K562 (cell line): ENCODE results near the gene OLIG2. TPM values are rescaled to one million over a fixed set of nuclear protein-coding genes. Genes with fewer than 3 reads are reported as not detected.
A peak's percentile ranks its signal among the peaks of the same experiment; 100 is the strongest.

ENCODE experiments used
- ATAC-seq: fragments of 200-7000 bp; cut with Tn5 transposase; 3 replicates; pipeline ENCODE4 v1.9.1; 2020; ENCODE audit warnings: moderate library complexity
- BruUV-seq: library from RNA; stranded (reverse); fragments of 400-500 nt; replicated peaks from 2 replicates; lab custom pipeline; 2021; lab: Mats Ljungman, UMichigan
- CTCF ChIA-PET: fragments of 300-600 bp; formaldehyde crosslinking; extraction: SDS; loops from one replicate; lab custom pipeline; 2021; ENCODE audit warnings: low intra/inter-chr PET ratio; lab: Yijun Ruan, JAX
- POLR2A ChIA-PET: fragments of 300-600, 350-650 bp; sonication (Branson Sonifier 250); formaldehyde crosslinking; extraction: SDS; loops from one replicate; lab custom pipeline; 2021; ENCODE audit warnings: antibody characterized with exemption, inconsistent platforms; lab: Yijun Ruan, JAX
- DNase-seq, 4 experiments: peaks; one replicate each; pipeline versions ENCODE4 v3.0.0 to v3.0.0-alpha.2; 2011 to 2018; ENCODE audit warnings: low spot score in 3 of 4, mixed read lengths in 3 of 4; ENCODE audit errors: extremely low read depth in 1 of 4
- FAIRE-seq: peaks from 2 replicates; lab custom pipeline; 2011; peaks lifted over from hg19 to GRCh38; lab: Jason Lieb, UNC
- H2AFZ ChIP-seq: 2 replicates; pipeline ENCODE4 v1.6.0; 2011; ENCODE audit warnings: low read depth, low read length, control low read depth, inconsistent platforms
- H3K27ac ChIP-seq: fragments of 200-600 bp; 3 replicates; pipeline ENCODE4 v1.8.0; 2011; ENCODE audit warnings: low read depth, mild to moderate bottlenecking, control low read depth, inconsistent platforms, low read length, moderate library complexity, mixed read lengths; ENCODE audit errors: extremely low read depth
- H3K27me3 ChIP-seq, 2 experiments: fragments of 300-600 bp in 1 of 2; 2 replicates in 1 of 2; 3 replicates in 1 of 2; pipeline versions ENCODE4 v1.6.0 to v1.8.0; 2011; ENCODE audit warnings: inconsistent platforms in 2 of 2, low read length in 2 of 2, mild to moderate bottlenecking in 1 of 2, mixed read lengths in 1 of 2, moderate library complexity in 1 of 2; ENCODE audit not compliant: control insufficient read depth in 2 of 2, insufficient read depth in 2 of 2
- H3K36me3 ChIP-seq: fragments of 300-600 bp; 3 replicates; pipeline ENCODE4 v1.8.0; 2011; ENCODE audit warnings: mild to moderate bottlenecking, low read length, inconsistent platforms; ENCODE audit not compliant: control insufficient read depth, insufficient read depth
- H3K4me1 ChIP-seq, 2 experiments: fragments of 200-600 bp in 1 of 2; replicated peaks in 1 of 2; 2 replicates in 1 of 2; 3 replicates in 1 of 2; pipeline versions ENCODE4 v1.5.1 to v1.8.0; 2011; ENCODE audit warnings: inconsistent platforms in 2 of 2, low read length in 2 of 2, mild to moderate bottlenecking in 1 of 2, mixed read lengths in 1 of 2, moderate library complexity in 1 of 2; ENCODE audit not compliant: control insufficient read depth in 2 of 2, insufficient read depth in 2 of 2
- H3K4me2 ChIP-seq: 2 replicates; pipeline ENCODE4 v1.6.1; 2011; ENCODE audit warnings: low read length, control low read depth, inconsistent platforms, mixed read lengths; ENCODE audit not compliant: insufficient read depth
- H3K4me3 ChIP-seq: fragments of 200-600 bp; sonication (generic), shearing (Covaris generic); 2 replicates; pipeline ENCODE4 v1.5.1; 2016; ENCODE audit warnings: control low read depth, inconsistent platforms
- H3K79me2 ChIP-seq: fragments of 200-600 bp; 3 replicates; pipeline ENCODE4 v1.8.0; 2011; ENCODE audit warnings: low read length, inconsistent platforms; ENCODE audit not compliant: control insufficient read depth, insufficient read depth
- H3K9ac ChIP-seq, 2 experiments: 2 replicates each; pipeline versions ENCODE4 v1.6.0 to v1.6.1; 2011; ENCODE audit warnings: low read depth in 2 of 2, low read length in 2 of 2, control low read depth in 1 of 2, inconsistent platforms in 1 of 2, mild to moderate bottlenecking in 1 of 2, mixed read lengths in 1 of 2; ENCODE audit not compliant: insufficient read depth in 1 of 2
- H3K9me1 ChIP-seq: one replicate; pipeline ENCODE4 v1.6.0; 2011; ENCODE audit warnings: inconsistent platforms, mild to moderate bottlenecking, low read length, moderate library complexity; ENCODE audit not compliant: control insufficient read depth, insufficient read depth
- H3K9me3 ChIP-seq: replicated peaks from 2 replicates; pipeline ENCODE4 v1.5.1; 2011; ENCODE audit warnings: low read depth, low read length, inconsistent platforms; ENCODE audit not compliant: control insufficient read depth, insufficient read depth
- H4K20me1 ChIP-seq: replicated peaks from 2 replicates; pipeline ENCODE4 v1.6.1; 2011; ENCODE audit warnings: low read length, inconsistent platforms, mixed read lengths; ENCODE audit not compliant: control insufficient read depth, insufficient read depth
- CHCHD3 ChIP-seq: fragments of 250-450 bp; sonication (Bioruptor Pico); IDR thresholded peaks from 2 replicates; pipeline ENCODE4 v2.1.2; 2022; ENCODE audit warnings: mild to moderate bottlenecking
- STAT5A ChIP-seq: IDR thresholded peaks from 2 replicates; pipeline ENCODE4 v1.6.1; 2012; ENCODE audit warnings: low read length, inconsistent platforms, borderline replicate concordance
- WHSC1 ChIP-seq: IDR thresholded peaks from one replicate; pipeline ENCODE4 v1.6.1; 2012; ENCODE audit warnings: low read length, control low read depth, inconsistent platforms
- ZEB2 ChIP-seq: fragments of 450-650 bp; IDR thresholded peaks from 2 replicates; pipeline ENCODE4 v1.6.1; 2016
- WGBS: fragments of 100-300 bp; shearing (Covaris generic); methylation state at CpG from one replicate; pipeline ENCODE4 v1.1.6; 2016; ENCODE audit warnings: low coverage, mixed read lengths; ENCODE audit not compliant: insufficient coverage; ENCODE audit errors: missing lambda C conversion rate; 5-methylcytosine and 5-hydroxymethylcytosine counted together
- in situ Hi-C: fragments of 300-500 bp; cut with MboI; formaldehyde crosslinking; loops from 4 replicates; pipeline ENCODE4 v1.15.0; 2018; ENCODE audit warnings: inconsistent platforms, mixed read lengths
- intact Hi-C: fragments of 100-400 bp; cut with micrococcal nuclease; formaldehyde crosslinking; loops from 2 replicates; pipeline ENCODE4 v1.14.2; 2022
- polyA plus RNA-seq, 8 experiments: library from polyadenylated mRNA; depleted of rRNA in 4 of 8; stranded (reverse) in 5 of 8; unstranded in 3 of 8; fragments of >200 nt; fragmentation: Nextera tagmentation in 2 of 8; fragmentation: Illumina TruSeq in 1 of 8; extraction: Ambion mirVana in 2 of 8; extraction: Trizol in 1 of 8; gene quantifications; 2 replicates each; pipeline versions ENCODE4 v1.2.1 to v1.2.3, GENCODE V29; 2011 to 2014; ENCODE audit warnings: inconsistent platforms in 1 of 8, missing spikeins in 1 of 8
- total RNA-seq, 7 experiments: library from RNA; depleted of rRNA in 6 of 7; stranded (reverse); fragments of >200 nt in 6 of 7; fragmentation: Illumina TruSeq in 2 of 7; extraction: Trizol in 2 of 7; gene quantifications; 2 replicates each; pipeline versions ENCODE4 v1.2.1 to v1.2.3, GENCODE V29; 2011 to 2021; ENCODE audit warnings: low replicate concordance in 1 of 7
- TF ChIP-seq, protein P1 (sequence below): sonication (generic); formaldehyde crosslinking; IDR thresholded peaks from 2 replicates; pipeline ENCODE4 v1.8.1; 2023; ENCODE audit warnings: mild to moderate bottlenecking, missing genetic modification reagents

Gene OLIG2
- total and polyA plus RNA-seq, 9 of the 15 experiments (the other 6 are each of a cell fraction or from before 2014, with no cell fraction given) = not detected

DNA sequence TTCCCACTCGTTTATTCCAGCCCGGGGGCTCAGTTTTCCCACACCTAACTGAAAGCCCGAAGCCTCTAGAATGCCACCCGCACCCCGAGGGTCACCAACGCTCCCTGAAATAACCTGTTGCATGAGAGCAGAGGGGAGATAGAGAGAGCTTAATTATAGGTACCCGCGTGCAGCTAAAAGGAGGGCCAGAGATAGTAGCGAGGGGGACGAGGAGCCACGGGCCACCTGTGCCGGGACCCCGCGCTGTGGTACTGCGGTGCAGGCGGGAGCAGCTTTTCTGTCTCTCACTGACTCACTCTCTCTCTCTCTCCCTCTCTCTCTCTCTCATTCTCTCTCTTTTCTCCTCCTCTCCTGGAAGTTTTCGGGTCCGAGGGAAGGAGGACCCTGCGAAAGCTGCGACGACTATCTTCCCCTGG lies 716 bp downstream of the OLIG2 start:
- no TSS peak for BruUV-seq
- no peak overlapping the region for H3K9ac ChIP-seq
- H4K20me1 ChIP-seq = peaks cover 8% of the 10 kb centered on the region; the same call in 1 of the 2 replicates
- no peaks in the 10 kb centered on the region for H3K79me2 ChIP-seq
- H3K9me1 ChIP-seq = no peaks in the 10 kb centered on the region
- intact Hi-C loops = no loop called here
- DNase-seq (no peak), ATAC-seq (no peak)
- H3K4me3 ChIP-seq = no peak overlapping the region
- H3K4me1 ChIP-seq = peaks cover 0 to 14% of the 10 kb centered on the region in 2 experiments; a peak in 1 of 5 replicates
- no peaks in the 10 kb centered on the region for H3K9me3 ChIP-seq
- TF ChIP-seq WHSC1 (no peak), CHCHD3 (CRISPR knock-in tag) (no peak), ZEB2 (no peak)
- TF ChIP-seq, all 486 proteins: peak for 0
- in situ Hi-C loops = no loop called here
- no peak overlapping the region for H2AFZ ChIP-seq
- WGBS = 23% methylated on average over 18 of the region's 21 CpGs
- POLR2A ChIA-PET = interaction anchor here (0.5 kb wide), 1 partner anchor 26 kb away, joined by 3 read pairs; no protein-coding TSS in a partner anchor
- H3K27ac ChIP-seq = no peak overlapping the region
- no peak overlapping the region for H3K4me2 ChIP-seq
- peaks cover 76 to 90% of the 10 kb centered on the region in 2 experiments for H3K27me3 ChIP-seq
- CTCF ChIA-PET = no interaction called here
- FAIRE-seq = no peak
- no peaks in the 10 kb centered on the region for H3K36me3 ChIP-seq

DNA sequence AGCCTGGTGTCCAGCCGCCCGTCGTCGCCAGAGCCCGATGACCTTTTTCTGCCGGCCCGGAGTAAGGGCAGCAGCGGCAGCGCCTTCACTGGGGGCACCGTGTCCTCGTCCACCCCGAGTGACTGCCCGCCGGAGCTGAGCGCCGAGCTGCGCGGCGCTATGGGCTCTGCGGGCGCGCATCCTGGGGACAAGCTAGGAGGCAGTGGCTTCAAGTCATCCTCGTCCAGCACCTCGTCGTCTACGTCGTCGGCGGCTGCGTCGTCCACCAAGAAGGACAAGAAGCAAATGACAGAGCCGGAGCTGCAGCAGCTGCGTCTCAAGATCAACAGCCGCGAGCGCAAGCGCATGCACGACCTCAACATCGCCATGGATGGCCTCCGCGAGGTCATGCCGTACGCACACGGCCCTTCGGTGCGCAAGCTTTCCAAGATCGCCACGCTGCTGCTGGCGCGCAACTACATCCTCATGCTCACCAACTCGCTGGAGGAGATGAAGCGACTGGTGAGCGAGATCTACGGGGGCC lies 1.2 kb downstream of the OLIG2 start:
- in situ Hi-C loops (no loop called here), intact Hi-C loops (no loop called here)
- Histone ChIP-seq H3K9me1 (no peaks in the 10 kb centered on the region), H3K4me1 (peaks cover 0 to 14% of the 10 kb centered on the region in 2 experiments; a peak in 1 of 5 replicates), H3K27me3 (peaks cover 71 to 90% of the 10 kb centered on the region in 2 experiments), H2AFZ (no peak overlapping the region), H3K79me2 (no peaks in the 10 kb centered on the region), H3K9me3 (no peaks in the 10 kb centered on the region), H3K9ac (no peak overlapping the region), H4K20me1 (peaks cover 8% of the 10 kb centered on the region; the same call in 1 of the 2 replicates), H3K4me2 (no peak overlapping the region), H3K36me3 (no peaks in the 10 kb centered on the region), H3K27ac (no peak overlapping the region), H3K4me3 (no peak overlapping the region)
- POLR2A ChIA-PET = no interaction called here
- no peak for TF ChIP-seq STAT5A
- TF ChIP-seq, protein P1, sequence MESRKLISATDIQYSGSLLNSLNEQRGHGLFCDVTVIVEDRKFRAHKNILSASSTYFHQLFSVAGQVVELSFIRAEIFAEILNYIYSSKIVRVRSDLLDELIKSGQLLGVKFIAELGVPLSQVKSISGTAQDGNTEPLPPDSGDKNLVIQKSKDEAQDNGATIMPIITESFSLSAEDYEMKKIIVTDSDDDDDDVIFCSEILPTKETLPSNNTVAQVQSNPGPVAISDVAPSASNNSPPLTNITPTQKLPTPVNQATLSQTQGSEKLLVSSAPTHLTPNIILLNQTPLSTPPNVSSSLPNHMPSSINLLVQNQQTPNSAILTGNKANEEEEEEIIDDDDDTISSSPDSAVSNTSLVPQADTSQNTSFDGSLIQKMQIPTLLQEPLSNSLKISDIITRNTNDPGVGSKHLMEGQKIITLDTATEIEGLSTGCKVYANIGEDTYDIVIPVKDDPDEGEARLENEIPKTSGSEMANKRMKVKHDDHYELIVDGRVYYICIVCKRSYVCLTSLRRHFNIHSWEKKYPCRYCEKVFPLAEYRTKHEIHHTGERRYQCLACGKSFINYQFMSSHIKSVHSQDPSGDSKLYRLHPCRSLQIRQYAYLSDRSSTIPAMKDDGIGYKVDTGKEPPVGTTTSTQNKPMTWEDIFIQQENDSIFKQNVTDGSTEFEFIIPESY (CRISPR knock-in tag) = peak; percentile 55; the same call in 1 of the 2 replicates
- CTCF ChIA-PET = no interaction called here
- ATAC-seq = no peak
- BruUV-seq = no TSS peak
- WGBS = 60% methylated on average over 50 of the region's 54 CpGs
- FAIRE-seq = no peak
- no peak for DNase-seq
